Tibial nerve (tissue), 4 donors: Measurements from ENCODE around the gene SPANXD. TPM values are rescaled to one million over a fixed set of nuclear protein-coding genes. Genes with fewer than 3 reads are reported as not detected.

ENCODE experiments used
- DNase-seq, 2 donors: peaks; one replicate each; pipeline ENCODE4 v3.0.0-alpha.2; 2019; ENCODE audit warnings: low spot score in 2 of 2
- H3K27ac ChIP-seq, 4 donors: fragments of 200-600 bp; sonication (generic) in 3 of 4; one replicate each; pipeline ENCODE4 v1.5.1; 2017 to 2019; ENCODE audit warnings: mild to moderate bottlenecking in 1 of 4
- H3K27me3 ChIP-seq, 2 donors: fragments of 200-600 bp; sonication (generic) in 1 of 2; one replicate each; pipeline versions ENCODE4 v1.5.1 to v1.6.0; 2017 to 2019
- H3K36me3 ChIP-seq, 3 donors: fragments of 200-600 bp; sonication (generic); one replicate each; pipeline ENCODE4 v1.5.1; 2018 to 2019
- H3K4me1 ChIP-seq, 4 donors: fragments of 200-600 bp; sonication (generic) in 3 of 4; one replicate each; pipeline ENCODE4 v1.5.1; 2017 to 2019
- H3K4me3 ChIP-seq, 4 donors: fragments of 200-600 bp; sonication (generic) in 3 of 4; one replicate each; pipeline ENCODE4 v1.5.1; 2017 to 2019; ENCODE audit warnings: mild to moderate bottlenecking in 1 of 4, moderate library complexity in 1 of 4
- H3K9me3 ChIP-seq, 4 donors: fragments of 200-600 bp; sonication (generic) in 3 of 4; one replicate each; pipeline ENCODE4 v1.5.1; 2017 to 2019
- EP300 ChIP-seq, 2 donors: sonication (generic); formaldehyde crosslinking; IDR thresholded peaks; one replicate each; pipeline ENCODE4 v1.6.1; 2017; ENCODE audit warnings: antibody characterized with exemption in 2 of 2, mild to moderate bottlenecking in 1 of 2
- POLR2A ChIP-seq, 2 donors: fragments of 450-650 bp; IDR thresholded peaks; one replicate each; pipeline ENCODE4 v1.6.1; 2017; ENCODE audit warnings: antibody characterized with exemption in 2 of 2, mild to moderate bottlenecking in 2 of 2, moderate library complexity in 2 of 2
- WGBS, 2 donors: methylation state at CpG; one replicate each; pipeline ENCODE4 v1.1.5; 2018; 5-methylcytosine and 5-hydroxymethylcytosine counted together
- total RNA-seq, 4 donors: library from RNA; depleted of rRNA; stranded (reverse); fragments of >200 nt; gene quantifications; one replicate each; pipeline ENCODE4 v1.1.0, GENCODE V29; 2016
- TF ChIP-seq, protein P1 (sequence below), 5 experiments: fragments of 200-600 bp in 3 of 5; fragments of 450-650 bp in 2 of 5; sonication (generic) in 3 of 5; IDR thresholded peaks; one replicate each; pipeline ENCODE4 v1.5.1; 2016 to 2019; ENCODE audit warnings: antibody characterized with exemption in 5 of 5, mild to moderate bottlenecking in 3 of 5, moderate library complexity in 2 of 5

SPANXD gene
- total RNA-seq, 4 donors from 2014 or later, result not detected

DNA sequence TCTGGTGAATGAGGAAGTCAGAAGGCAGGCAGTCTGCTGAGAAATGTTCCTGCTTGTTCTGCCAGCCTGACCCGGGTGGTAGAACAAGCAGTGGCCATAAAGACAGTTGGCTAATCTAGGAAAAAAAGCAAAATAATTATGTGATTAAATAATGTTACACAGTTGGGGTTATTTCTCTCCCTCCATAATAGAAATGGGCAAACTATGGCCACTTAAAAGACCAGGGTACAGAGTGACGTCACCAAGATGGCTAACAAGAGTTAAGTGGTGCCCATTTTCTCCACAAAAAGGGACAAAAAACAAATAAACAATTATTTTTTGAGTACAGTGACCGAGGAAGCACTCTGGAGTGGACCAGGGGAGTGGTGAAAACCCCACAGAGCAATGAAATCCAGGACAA lies 16.1 kb upstream of the SPANXD start:
- H3K27me3 ChIP-seq, result no peaks in the 10 kb centered on the region
- DNase-seq, result no peak
- no peak overlapping the region for H3K27ac ChIP-seq
- TF ChIP-seq EP300 (IDR thresholded peaks at IDR 0.05), result no peak
- TF ChIP-seq, protein P1, sequence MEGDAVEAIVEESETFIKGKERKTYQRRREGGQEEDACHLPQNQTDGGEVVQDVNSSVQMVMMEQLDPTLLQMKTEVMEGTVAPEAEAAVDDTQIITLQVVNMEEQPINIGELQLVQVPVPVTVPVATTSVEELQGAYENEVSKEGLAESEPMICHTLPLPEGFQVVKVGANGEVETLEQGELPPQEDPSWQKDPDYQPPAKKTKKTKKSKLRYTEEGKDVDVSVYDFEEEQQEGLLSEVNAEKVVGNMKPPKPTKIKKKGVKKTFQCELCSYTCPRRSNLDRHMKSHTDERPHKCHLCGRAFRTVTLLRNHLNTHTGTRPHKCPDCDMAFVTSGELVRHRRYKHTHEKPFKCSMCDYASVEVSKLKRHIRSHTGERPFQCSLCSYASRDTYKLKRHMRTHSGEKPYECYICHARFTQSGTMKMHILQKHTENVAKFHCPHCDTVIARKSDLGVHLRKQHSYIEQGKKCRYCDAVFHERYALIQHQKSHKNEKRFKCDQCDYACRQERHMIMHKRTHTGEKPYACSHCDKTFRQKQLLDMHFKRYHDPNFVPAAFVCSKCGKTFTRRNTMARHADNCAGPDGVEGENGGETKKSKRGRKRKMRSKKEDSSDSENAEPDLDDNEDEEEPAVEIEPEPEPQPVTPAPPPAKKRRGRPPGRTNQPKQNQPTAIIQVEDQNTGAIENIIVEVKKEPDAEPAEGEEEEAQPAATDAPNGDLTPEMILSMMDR (IDR thresholded peaks at IDR 0.05), result no peak
- WGBS, 2 donors, result 54 to 63% methylated on average over 3 of the region's 3 CpGs
- no peaks in the 10 kb centered on the region for H3K4me1 ChIP-seq
- no peak overlapping the region for H3K4me3 ChIP-seq
- H3K36me3 ChIP-seq, result no peaks in the 10 kb centered on the region
- H3K9me3 ChIP-seq, result no peaks in the 10 kb centered on the region

DNA sequence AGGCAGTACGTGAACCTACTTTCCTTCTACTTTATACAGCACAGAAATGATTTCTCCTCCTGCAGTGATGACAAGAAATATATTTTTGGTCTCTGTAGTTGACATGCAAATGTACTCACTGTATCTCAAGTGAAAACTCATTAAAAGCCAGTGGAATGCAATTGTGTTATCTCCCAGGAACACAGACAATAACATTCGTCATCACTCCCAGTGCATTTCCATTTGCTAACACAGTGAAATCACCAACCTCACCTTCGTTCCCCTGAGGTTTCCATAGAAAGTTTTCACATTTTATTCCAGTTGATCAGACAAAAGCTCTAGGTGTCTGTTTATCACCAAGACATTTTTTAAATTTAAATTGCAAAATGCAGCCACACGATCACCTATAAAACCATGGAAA lies 2.5 kb upstream of the SPANXD start:
- no peak overlapping the region for H3K27ac ChIP-seq
- no peaks in the 10 kb centered on the region for H3K4me1 ChIP-seq
- no peak for DNase-seq
- H3K9me3 ChIP-seq, result no peaks in the 10 kb centered on the region
- WGBS, 2 donors, result 74 to 82% methylated on average over 4 of the region's 4 CpGs
- H3K27me3 ChIP-seq, result no peaks in the 10 kb centered on the region
- no peaks in the 10 kb centered on the region for H3K36me3 ChIP-seq
- no peak overlapping the region for H3K4me3 ChIP-seq
- TF ChIP-seq, protein P1 (IDR thresholded peaks at IDR 0.05), result no peak
- TF ChIP-seq EP300 (IDR thresholded peaks at IDR 0.05), result no peak
- no peak for TF ChIP-seq POLR2A (IDR thresholded peaks at IDR 0.05)

DNA sequence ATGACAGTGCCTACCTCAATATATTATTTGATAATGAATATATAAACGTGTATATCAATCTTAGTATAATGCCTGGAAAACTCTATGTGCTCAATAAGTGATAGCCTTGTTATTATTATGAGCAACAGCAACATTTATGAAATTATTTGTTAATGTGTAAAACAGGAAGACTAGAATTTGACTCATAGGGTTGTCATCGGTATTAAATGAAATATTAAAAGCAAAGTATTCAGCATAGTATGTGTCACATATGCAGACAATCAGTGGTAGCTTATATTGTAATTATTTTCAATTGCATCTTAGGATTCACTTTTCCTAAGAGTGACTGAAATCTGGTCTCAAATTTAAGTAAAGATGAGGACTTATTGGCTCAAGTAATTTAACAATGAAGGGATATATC lies 24.6 kb downstream of the SPANXD start:
- H3K27ac ChIP-seq, result no peak overlapping the region
- H3K27me3 ChIP-seq, result no peaks in the 10 kb centered on the region
- H3K4me1 ChIP-seq, result no peaks in the 10 kb centered on the region
- TF ChIP-seq EP300 (IDR thresholded peaks at IDR 0.05) (no peak), POLR2A (IDR thresholded peaks at IDR 0.05) (no peak)
- TF ChIP-seq, protein P1 (IDR thresholded peaks at IDR 0.05), result no peak
- H3K4me3 ChIP-seq, result no peak overlapping the region
- DNase-seq, result no peak
- no peaks in the 10 kb centered on the region for H3K9me3 ChIP-seq
- WGBS, 2 donors, result 65 to 84% methylated on average over 2 of the region's 2 CpGs
- H3K36me3 ChIP-seq, result no peaks in the 10 kb centered on the region

DNA sequence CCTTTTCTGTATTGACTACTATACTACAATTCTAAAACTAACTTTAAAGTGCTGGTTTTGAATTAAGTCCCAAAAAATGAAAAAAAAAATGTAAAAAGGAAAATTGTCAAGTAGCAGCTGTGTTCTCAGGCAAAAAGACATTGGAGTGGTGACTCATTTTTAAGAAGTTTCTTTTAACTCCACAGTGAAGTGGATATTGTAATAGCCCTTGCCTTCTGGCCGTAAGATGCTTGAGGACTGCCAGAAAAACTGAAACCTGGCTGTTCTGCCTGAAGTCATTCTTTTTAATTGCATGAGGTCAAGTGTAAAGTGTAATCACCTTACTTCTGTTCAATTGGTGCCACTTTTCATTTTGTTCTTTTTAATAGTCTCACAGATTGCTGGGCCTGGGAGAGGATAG lies 28.9 kb downstream of the SPANXD start:
- Histone ChIP-seq H3K27ac (no peak overlapping the region), H3K9me3 (no peaks in the 10 kb centered on the region), H3K36me3 (no peaks in the 10 kb centered on the region), H3K27me3 (no peaks in the 10 kb centered on the region), H3K4me1 (no peaks in the 10 kb centered on the region), H3K4me3 (no peak overlapping the region)
- TF ChIP-seq, protein P1 (IDR thresholded peaks at IDR 0.05), result no peak
- no peak for TF ChIP-seq EP300 (IDR thresholded peaks at IDR 0.05)
- TF ChIP-seq POLR2A (IDR thresholded peaks at IDR 0.05), result no peak
- 53 to 64% methylated on average over 1 of the region's 1 CpG for WGBS, 2 donors
- DNase-seq, result no peak

DNA sequence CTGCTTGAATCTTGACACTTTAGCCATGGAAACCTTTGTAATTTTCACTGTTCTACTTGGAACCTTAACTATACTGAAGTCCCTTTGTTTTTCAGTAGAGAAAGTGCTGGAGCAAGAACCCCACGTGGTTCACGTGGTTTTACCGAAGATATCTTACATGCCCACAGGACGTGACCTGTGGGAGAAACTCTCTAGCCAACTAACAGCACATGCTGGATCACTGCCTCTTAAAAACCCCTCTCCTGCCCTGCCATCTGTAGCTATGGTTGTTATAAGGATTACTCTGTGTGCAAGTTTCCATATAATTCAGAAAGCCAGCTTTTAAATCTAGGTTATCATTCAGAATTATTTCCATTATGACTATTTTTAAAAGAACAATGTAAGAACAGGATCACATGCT lies 30.2 kb downstream of the SPANXD start:
- H3K9me3 ChIP-seq, result no peaks in the 10 kb centered on the region
- no peak overlapping the region for H3K27ac ChIP-seq
- H3K4me3 ChIP-seq, result no peak overlapping the region
- H3K36me3 ChIP-seq, result no peaks in the 10 kb centered on the region
- no peaks in the 10 kb centered on the region for H3K4me1 ChIP-seq
- no peaks in the 10 kb centered on the region for H3K27me3 ChIP-seq
- no peak for DNase-seq
- whole genome bisulfite sequencing, 2 donors, result 52 to 65% methylated on average over 4 of the region's 4 CpGs
- TF ChIP-seq, protein P1 (IDR thresholded peaks at IDR 0.05), result no peak
- TF ChIP-seq POLR2A (IDR thresholded peaks at IDR 0.05), result no peak
- TF ChIP-seq EP300 (IDR thresholded peaks at IDR 0.05), result no peak
